GM12864 (cell line): ENCODE results near the gene SPATS2L.
A peak's percentile ranks its signal among the peaks of the same experiment; 100 is the strongest.

Experiments used
- DNase-seq: peaks from one replicate; pipeline ENCODE4 v3.0.0-alpha.2; 2011; ENCODE audit warnings: low read depth
- H3K4me3 ChIP-seq: 2 replicates; pipeline ENCODE4 v1.5.1; 2011; ENCODE audit warnings: mild to moderate bottlenecking, low read depth, low read length, control low read depth
- CTCF ChIP-seq: IDR thresholded peaks from 2 replicates; pipeline ENCODE4 v1.5.1; 2011; ENCODE audit warnings: low read depth, mild to moderate bottlenecking, moderate library complexity, low read length, control low read depth, inconsistent platforms; ENCODE audit errors: missing control alignments

Gene SPATS2L

GRCh38 chr2:200307724-200308545 is 1.4 kb downstream of the SPATS2L start:
- DNase-seq = no peak
- peak overlapping the region; percentile 76 for H3K4me3 ChIP-seq
- TF ChIP-seq CTCF = no peak

DNA sequence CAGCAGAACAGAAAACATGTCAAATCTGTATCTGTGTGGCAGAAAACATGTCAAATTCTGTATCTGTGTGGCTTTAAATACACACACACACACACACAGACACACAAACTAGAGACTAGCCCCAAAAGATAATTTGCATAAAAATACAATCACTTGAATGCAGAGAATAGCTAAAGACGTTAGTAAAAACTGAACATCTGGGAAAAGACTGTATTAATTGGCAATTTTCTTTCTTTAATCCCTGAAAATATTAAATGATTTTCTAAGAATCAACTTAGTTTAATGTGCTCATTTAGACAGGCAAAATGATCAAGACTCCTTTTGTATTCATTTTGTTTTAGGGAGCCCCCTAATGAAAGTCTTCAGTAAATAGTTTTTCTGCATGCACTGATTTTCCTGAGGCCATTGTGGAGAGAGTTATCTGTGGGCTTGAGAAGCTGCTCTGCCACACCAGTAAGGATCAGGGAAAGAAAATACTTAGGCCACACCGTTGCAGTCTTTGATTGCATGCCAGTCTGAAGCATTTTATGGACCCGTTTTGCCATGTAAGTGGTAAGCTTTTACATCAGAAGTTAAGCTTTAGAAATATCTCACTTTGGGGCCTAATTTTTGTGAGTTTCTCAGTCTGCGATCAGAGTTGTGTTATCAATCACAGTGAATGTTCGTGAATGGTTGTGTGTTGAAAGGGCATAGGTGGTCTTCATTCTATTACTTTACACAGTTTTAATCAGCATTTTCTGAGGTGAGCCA is 2.2 kb downstream of the SPATS2L start:
- no peak for TF ChIP-seq CTCF
- DNase-seq = no peak
- no peak overlapping the region for H3K4me3 ChIP-seq

DNA sequence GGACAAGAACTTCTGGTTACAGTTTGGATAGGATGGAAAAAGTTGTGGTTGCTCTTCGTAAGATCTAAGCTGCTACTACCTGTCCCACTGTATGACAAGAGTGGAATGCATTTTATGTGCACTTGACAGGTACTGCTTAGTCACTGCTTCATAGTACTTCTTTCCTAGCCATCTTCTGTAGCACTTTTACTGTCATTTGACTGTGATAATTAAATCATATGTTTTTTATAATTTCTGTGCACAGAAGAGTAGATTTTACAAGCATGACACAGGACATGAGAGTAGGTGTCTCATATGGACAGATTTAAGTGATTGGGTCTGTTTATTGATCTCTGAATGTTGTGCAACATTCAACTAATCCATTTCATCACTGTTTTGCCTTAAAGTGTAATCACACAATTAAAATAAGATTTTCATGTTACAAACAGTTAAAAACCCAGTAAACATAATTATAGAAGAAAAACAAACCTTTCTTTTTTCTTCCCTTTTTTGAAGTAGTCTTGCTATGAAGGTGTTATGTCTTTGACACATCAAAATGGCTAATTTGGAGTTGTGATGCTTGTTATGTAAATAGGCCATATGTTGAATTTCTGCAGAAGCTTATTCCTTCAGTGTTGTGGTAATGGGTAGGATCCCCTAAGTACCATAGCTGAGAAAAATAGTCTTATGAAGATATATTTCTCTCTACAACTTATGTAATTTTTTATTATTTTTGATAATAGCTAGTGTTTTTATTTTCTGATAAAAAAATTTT is 3.0 kb downstream of the SPATS2L start:
- no peak for DNase-seq
- no peak for TF ChIP-seq CTCF
- H3K4me3 ChIP-seq = no peak overlapping the region

GRCh38 chr2:200310545-200310971 is 4.1 kb downstream of the SPATS2L start:
- DNase-seq = no peak
- no peak for TF ChIP-seq CTCF
- H3K4me3 ChIP-seq = no peak overlapping the region

DNA sequence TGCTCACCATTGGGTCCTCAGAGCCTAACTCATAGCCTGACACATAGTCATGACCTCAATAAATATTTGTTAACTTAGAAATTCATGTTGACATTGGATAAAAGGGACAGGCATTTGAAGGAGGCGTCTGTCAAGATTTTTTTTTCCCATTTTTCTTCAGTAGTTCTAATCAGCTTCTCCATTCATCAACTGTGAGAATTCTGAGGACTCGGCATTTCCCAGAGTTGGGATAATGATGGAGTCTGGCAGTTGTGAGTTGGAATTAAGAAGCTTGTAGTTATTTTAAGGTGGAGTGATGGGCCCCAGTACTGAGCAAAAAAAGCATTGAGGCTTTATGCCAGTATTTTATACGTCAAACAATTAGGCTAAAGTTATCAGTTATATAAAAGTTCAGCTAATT is 4.6 kb downstream of the SPATS2L start:
- H3K4me3 ChIP-seq = no peak overlapping the region
- no peak for TF ChIP-seq CTCF
- no peak for DNase-seq

GRCh38 chr2:200314976-200315567 is 8.6 kb downstream of the SPATS2L start:
- H3K4me3 ChIP-seq = no peak overlapping the region
- no peak for DNase-seq
- no peak for TF ChIP-seq CTCF
